ENCODE measurements around the gene AGMAT. TPM values are rescaled to one million over a fixed set of nuclear protein-coding genes. Genes with fewer than 3 reads are reported as not detected.
A peak's percentile ranks its signal among the peaks of the same experiment; 100 is the strongest.

Gene AGMAT
- total and polyA plus RNA-seq, 2 of the 13 experiments (the other 11 are each of a cell fraction or from before 2014, with no cell fraction given) = 59.1 to 174 TPM

DNA sequence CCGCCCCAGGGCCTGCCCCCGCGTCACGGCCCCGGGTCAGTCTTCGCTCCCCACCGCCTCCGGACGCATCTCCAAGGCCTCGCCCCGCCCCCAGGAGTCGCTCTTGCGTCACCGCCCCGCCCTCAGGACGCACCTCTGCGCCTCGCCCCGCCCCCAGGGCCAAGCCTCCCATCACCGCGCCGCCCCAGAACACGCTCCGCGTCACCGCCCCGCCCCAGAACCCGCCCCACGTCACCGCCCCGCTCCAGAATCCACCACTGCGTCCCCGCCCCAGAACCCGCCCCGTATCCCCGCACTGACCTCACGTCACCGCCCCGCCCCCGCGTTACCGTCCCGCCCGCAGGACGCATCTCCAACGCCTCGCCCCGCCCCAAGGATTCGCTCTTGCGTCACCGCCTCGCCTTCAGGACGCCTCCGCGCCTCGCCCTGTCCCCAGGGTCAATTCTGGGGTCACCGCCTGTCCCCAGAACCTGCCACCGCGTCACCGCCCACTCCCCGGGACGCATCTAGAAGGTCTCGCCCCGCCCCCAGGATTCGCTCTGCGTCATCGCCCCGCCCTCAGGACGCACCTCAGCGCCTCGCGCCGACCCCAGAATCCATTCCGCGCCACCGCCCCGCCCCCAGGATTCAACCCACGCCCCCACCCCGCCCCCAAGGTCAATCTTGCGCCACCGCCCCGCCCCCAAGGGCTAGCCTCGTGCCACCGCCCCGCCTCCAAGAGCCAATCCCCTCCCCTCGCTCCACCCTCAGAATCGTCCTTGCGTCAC, 60.4 kb downstream of the AGMAT start (continued):
- TF ChIP-seq NFE2L2 (IDR thresholded peaks at IDR 0.05; ENCODE audit: low read length) (no peak), ZBTB39 (CRISPR knock-in tag; IDR thresholded peaks at IDR 0.05) (no peak), ZNF136 (CRISPR knock-in tag; IDR thresholded peaks at IDR 0.05; ENCODE audit: low read depth) (no peak), FOSL1 (CRISPR knock-in tag; IDR thresholded peaks at IDR 0.05; ENCODE audit: borderline replicate concordance) (no peak), TEAD3 (CRISPR knock-in tag; optimal IDR thresholded peaks at IDR 0.05; ENCODE audit: borderline replicate concordance) (no peak), SMC3 (IDR thresholded peaks at IDR 0.05; ENCODE audit: low read length) (no peak), HDAC2 (CRISPR knock-in tag; IDR thresholded peaks at IDR 0.05) (no peak), ONECUT2 (CRISPR knock-in tag; IDR thresholded peaks at IDR 0.05) (no peak), FUBP1 (CRISPR knock-in tag; IDR thresholded peaks at IDR 0.05; ENCODE audit: borderline replicate concordance) (no peak), YY1 (IDR thresholded peaks at IDR 0.05; ENCODE audit: insufficient read depth, insufficient replicate concordance, low read depth, low read length) (no peak), ZNF512 (CRISPR knock-in tag; IDR thresholded peaks at IDR 0.05) (no peak), SP1 (IDR thresholded peaks at IDR 0.05) (no peak), SP1 (CRISPR knock-in tag; IDR thresholded peaks at IDR 0.05) (peak; percentile 76; the same call in 1 of the 2 replicates), MIXL1 (CRISPR knock-in tag; IDR thresholded peaks at IDR 0.05) (no peak), ZNF709 (CRISPR knock-in tag; IDR thresholded peaks at IDR 0.05) (no peak), ZNF556 (CRISPR knock-in tag; IDR thresholded peaks at IDR 0.05; ENCODE audit: borderline replicate concordance) (no peak), NBN (conservative IDR thresholded peaks at IDR 0.05) (no peak), THYN1 (CRISPR knock-in tag; IDR thresholded peaks at IDR 0.05; ENCODE audit: borderline replicate concordance, low read depth) (no peak), PTBP1 (IDR thresholded peaks at IDR 0.05; ENCODE audit: low read depth, low read length, poor library complexity, severe bottlenecking) (no peak), POLR2A (IDR thresholded peaks at IDR 0.05; ENCODE audit: insufficient read depth in 1 of 2, low read depth in 2 of 2, low read length in 2 of 2) (no peak; a peak in 1 of 4 replicates), TRAFD1 (CRISPR knock-in tag; IDR thresholded peaks at IDR 0.05; ENCODE audit: borderline replicate concordance) (no peak), CBFB (CRISPR knock-in tag; IDR thresholded peaks at IDR 0.05) (no peak)
- TF ChIP-seq, protein P1, sequence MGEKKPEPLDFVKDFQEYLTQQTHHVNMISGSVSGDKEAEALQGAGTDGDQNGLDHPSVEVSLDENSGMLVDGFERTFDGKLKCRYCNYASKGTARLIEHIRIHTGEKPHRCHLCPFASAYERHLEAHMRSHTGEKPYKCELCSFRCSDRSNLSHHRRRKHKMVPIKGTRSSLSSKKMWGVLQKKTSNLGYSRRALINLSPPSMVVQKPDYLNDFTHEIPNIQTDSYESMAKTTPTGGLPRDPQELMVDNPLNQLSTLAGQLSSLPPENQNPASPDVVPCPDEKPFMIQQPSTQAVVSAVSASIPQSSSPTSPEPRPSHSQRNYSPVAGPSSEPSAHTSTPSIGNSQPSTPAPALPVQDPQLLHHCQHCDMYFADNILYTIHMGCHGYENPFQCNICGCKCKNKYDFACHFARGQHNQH (CRISPR knock-in tag; IDR thresholded peaks at IDR 0.05) = no peak
